GM19372 (cell line): ENCODE results near the gene SPOUT1.
A peak's percentile ranks its signal among the peaks of the same experiment; 100 is the strongest.

ENCODE experiments used
- ATAC-seq: cut with Tn5 transposase; IDR thresholded peaks from one replicate; pipeline ENCODE4 v1.9.1; 2021; ENCODE audit warnings: mild to moderate bottlenecking, low read depth, moderate library complexity; ENCODE audit not compliant: unreplicated experiment

SPOUT1 gene

GRCh38 chr9:128838338-128838737, 8.7 kb upstream of the SPOUT1 start:
- no peak for ATAC-seq

GRCh38 chr9:128836509-128837145, 7.0 kb upstream of the SPOUT1 start:
- no peak for ATAC-seq

GRCh38 chr9:128835246-128836210, 5.9 kb upstream of the SPOUT1 start:
- no peak for ATAC-seq

- no peak for ATAC-seq
Measured at GRCh38 chr9:128833696-128834095, 4.1 kb upstream of the SPOUT1 start.

- no peak for ATAC-seq
Measured at GRCh38 chr9:128828719-128829452, 708 bp downstream of the SPOUT1 start.

DNA sequence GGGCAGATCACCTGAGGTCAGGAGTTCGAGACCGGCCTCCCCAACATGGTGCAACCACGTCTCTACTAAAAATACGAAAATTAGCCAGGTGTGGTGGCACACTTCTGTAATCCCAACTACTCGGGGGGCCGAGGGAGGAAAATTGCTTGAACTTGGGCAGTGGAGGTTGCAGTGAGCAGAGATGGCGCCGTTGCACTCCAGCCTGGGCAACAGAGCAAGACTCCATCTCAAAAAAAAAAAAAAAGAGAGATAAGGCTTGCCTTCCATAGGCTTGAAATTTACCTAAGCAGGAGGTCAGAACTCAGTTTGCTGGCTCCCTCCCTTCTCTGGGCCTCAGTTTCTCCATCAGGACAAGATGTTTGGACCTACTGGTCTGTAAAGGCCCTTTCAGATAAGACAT, 1.3 kb downstream of the SPOUT1 start:
- no peak for ATAC-seq

DNA sequence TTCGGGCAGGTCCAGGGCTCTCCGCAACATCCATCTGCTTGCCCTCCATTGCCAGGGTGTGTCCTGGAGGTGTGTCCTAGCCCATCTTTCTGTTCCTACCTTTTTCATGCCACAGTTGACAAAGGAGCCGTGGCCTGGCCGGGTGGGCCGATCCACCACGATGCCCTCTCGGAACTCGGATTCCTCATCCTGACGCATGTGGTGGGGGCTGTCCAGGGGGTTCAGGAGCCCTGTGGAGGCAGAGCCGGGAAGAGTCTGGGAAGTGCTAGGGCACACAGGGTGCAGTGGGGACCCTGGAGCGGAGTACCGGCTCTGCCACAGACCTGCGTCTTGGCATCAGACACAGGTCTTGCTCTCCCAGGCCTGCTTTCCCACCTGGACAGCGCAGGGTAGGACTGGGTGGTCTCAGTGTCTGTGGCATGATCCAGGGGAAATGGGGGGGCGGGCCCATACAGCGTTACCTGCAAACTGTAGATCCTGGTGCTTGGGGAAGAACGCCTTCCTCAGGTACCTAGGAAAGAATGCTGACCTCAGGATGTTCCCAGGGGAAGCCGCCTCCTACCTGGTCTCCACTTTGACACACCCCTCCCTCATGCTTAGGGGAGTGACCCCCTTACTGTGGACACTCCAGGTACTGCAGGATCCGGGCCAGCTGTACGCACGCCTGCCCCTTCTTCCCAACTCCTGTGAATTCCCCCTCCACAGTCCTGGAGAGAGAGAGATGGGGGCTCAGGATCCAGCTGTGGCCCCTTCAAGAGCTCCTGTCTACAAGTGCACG, 3.5 kb downstream of the SPOUT1 start:
- no peak for ATAC-seq

- no peak for ATAC-seq
Measured at GRCh38 chr9:128824911-128825310, 4.7 kb downstream of the SPOUT1 start.

DNA sequence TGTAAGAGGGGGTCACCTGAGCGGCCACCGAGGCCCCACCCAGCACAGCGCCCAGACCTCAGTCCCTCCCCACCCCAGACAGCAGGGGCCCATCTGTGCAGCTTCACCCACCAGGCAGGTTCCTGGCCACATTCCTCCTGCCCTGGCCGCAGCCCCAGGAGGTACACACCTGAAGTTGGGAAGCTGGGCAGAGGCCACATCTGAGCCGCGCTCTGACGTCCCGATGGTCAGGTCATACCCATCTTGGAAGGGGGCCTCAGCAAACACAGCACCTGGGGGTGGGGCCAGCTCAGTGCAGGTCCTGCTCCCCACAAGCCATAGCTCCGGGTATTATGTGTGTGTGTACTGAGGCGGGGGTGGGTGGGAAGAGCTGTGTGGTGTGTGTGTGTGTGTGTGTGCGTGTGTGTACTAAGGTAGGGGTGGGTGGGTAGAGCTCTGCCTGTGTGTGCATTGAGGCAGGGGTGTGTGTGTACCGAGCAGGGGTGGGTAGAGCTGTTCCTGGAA, 5.6 kb downstream of the SPOUT1 start:
- no peak for ATAC-seq

DNA sequence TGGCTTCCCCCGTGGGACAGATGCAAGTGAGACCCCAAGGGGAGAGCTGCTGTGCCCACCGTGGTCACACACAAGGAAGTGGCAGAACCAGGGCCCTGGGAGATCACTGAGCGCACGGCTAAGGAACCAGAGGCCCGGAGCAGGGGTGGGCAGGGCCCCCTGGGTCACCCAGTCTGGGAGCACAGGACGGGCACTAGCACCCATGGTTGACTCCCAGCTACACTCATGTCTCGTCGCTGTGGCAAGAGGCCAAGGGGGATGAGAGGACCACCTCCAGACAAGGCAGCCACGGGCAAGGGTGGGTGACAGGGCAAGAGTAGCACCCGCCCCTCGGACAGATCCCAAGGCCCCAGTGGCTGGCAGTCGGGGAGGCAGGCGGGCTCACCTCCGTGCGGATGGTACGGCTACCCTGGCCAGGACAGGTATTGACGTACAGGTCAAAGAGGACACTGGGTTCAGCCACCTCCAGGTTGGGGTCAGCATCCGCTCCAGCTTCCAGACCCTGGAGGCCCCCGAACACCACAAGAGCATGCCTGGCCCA, 6.2 kb downstream of the SPOUT1 start:
- no peak for ATAC-seq

DNA sequence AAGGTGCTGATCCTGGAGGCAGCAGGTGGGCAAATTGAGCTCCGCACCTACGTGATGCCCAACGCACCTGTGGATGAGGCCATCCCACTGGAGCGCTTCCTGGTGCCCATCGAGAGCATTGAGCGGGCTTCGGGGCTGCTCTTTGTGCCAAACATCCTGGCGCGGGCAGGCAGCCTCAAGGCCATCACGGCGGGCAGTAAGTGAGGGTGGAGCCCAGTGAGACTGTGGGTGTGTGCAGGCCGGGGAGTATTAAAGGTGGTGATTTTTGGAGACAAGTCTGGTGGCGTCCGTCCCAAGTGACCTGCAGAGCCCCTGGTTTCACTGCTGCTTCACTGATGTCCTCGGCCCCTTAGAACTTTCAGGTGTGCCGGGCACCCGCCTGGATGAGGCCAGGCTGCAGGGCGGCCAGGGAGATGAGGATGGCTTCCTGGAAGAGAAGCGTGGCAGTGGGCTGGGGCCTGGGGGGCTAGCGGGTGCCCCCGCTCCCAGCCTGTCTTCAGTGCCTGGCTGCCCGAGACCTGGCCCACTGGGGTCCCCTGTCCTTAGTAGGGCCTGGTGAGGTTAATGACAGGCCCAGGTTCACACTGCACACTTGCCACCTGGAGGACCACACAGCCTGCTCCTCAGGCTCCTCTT, 7.1 kb downstream of the SPOUT1 start:
- no peak for ATAC-seq

DNA sequence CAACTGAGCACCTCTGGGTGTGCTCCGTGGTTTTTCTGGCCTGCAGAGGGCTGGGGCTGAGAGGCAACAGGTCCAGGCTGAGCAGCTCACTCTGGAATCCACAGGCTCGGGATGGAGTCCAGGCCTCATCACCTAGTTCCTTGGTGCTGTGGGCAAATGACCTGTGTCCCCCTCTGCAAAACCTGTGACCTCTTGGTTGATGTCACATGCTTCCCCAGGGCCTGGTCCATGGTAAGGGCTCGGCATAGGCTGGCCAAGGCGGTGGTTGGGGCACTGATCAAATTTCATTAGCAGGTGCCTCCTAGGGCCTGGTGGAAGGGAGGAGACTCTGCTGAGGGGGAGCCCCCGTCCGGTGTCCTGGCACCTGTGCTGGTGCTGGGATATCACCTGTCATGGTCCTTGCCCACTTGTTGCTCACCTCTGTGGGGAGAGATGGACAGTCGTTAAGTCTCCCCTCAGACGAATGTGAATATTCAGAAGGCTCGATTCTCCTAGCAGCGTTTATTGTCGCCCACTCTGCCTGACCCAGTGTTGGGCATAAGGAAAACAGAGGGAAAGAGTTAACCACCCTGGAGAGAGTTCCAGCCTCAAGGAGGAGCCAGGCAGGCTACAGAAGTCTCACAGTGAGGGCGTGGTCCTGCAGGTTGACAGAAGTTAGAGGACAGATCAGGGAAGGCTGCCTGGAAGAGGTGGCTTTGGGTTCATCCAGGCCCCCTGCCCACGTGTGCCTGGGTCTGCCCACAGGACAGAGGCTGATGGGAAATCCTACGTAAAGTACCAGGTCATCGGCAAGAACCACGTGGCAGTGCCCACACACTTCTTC, 7.8 kb downstream of the SPOUT1 start:
- no peak for ATAC-seq

- no peak for ATAC-seq
Measured at GRCh38 chr9:128820665-128821583, 8.7 kb downstream of the SPOUT1 start.

GRCh38 chr9:128819716-128820664, 9.6 kb downstream of the SPOUT1 start:
- no peak for ATAC-seq

DNA sequence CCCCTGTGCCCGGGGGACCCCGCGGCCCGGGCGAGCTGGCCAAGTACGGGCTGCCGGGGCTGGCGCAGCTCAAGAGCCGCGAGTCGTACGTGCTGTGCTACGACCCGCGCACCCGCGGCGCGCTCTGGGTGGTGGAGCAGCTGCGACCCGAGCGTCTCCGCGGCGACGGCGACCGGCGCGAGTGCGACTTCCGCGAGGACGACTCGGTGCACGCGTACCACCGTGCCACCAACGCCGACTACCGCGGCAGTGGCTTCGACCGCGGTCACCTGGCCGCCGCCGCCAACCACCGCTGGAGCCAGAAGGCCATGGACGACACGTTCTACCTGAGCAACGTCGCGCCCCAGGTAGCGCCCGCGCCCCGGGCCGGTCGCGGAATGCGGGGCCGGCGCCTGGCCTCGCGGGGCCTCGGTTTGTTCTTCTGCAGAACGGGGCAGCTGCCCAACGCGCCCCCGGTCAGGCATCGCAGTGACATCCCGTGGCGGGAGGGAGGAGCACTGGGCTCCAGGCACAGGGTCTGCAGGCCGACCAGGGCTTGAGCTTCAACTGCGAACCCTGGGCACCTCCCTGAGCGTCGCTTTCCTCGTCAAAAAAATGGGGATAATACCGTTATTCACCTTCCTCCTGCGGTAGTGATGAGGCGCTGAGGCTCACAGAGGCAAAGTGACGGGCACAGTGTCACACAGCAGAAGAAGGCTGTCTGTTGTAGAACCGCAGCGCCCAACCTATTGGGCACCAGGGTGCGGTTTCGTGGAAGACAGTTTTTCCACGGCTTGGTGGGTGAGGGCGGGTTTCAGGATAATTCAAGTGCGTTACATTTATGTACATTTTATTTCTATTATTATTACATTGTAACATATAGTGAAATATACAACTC, 10.5 kb downstream of the SPOUT1 start:
- peak; percentile 31 for ATAC-seq
